HG03575 (cell line): ENCODE measurements around the gene NDUFA8.

Experiments used
- ATAC-seq: cut with Tn5 transposase; IDR thresholded peaks from one replicate; pipeline ENCODE4 v1.9.1; 2021; ENCODE audit not compliant: unreplicated experiment, insufficient number of reproducible peaks, low FRiP score; ENCODE audit errors: extremely low read depth

The NDUFA8 gene

DNA sequence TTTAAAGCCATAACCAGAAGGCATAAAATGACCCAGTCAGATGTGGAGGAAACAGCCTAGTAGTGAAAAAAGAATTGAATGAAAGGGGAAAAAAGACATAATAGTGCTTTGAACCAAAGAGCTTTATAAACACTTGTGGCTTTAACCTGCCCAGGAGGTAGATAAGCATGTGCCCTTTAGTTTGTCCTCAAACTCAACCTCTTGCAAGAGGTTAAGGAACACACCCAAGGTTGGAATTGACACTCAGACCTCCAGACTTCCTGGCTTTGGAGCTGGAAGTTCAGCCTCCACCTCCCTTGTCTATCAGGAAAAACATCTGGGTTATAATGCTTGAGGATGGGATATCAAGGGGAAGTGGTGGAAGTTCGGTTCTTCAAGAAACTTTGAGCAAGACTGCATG, 16.3 kb downstream of the NDUFA8 start:
- ATAC-seq, result no peak

DNA sequence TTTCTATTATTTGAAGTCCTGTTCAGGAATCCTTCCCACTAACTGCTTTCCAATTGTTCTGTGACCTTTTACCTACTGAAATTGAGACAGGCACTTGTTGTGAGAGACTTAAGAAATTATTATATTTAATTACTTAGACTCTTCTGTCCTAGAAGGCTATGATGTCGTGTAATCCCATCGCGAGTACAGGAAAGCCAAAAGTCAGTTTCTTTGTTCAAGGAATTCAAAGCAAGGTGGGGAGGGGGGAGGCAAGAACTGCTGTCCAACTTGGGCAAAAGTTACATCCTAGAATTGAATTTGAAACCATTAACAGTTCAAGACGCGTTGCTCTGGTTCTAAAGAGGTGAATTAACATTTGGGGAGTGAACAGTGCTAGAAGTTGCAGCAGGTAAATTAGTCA, 17.9 kb downstream of the NDUFA8 start:
- ATAC-seq, result no peak

GRCh38 chr9:122140368-122141193, 19.0 kb downstream of the NDUFA8 start:
- no peak for ATAC-seq

DNA sequence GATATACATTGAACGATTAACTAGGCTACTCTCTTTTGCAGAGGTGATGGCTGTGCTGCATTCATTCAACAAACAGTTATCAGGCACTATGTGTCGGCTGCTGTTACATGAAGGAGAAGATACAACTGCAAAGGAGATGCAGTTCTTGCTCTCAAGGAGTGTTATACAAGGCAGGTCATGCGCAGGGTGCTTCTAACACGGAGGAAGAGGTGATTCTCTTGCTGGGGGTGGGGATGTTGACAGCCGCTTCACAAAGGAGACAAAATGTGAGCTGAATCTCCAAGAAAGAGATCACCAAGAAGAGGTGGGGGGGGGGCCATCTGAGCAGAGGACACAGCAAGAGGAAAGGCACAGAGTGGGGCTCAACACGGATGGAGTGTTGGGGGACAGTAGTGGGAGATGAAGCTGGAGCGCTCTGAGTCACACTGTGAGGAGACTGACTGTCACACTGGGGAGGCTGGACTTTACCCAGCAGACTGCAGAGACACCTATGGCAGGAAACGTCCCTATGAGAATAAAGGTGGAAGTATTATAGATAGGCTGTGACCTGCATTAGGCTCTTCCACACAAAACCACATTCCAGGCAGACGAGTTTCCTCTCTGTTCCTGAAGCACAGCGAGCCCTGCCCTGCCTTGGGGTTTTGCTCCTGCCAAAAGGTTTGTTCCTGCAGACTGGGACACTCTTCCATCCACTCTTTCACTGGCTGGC, 20.9 kb downstream of the NDUFA8 start:
- no peak for ATAC-seq

- no peak for ATAC-seq
Measured at GRCh38 chr9:122135529-122135859, 24.1 kb downstream of the NDUFA8 start.

DNA sequence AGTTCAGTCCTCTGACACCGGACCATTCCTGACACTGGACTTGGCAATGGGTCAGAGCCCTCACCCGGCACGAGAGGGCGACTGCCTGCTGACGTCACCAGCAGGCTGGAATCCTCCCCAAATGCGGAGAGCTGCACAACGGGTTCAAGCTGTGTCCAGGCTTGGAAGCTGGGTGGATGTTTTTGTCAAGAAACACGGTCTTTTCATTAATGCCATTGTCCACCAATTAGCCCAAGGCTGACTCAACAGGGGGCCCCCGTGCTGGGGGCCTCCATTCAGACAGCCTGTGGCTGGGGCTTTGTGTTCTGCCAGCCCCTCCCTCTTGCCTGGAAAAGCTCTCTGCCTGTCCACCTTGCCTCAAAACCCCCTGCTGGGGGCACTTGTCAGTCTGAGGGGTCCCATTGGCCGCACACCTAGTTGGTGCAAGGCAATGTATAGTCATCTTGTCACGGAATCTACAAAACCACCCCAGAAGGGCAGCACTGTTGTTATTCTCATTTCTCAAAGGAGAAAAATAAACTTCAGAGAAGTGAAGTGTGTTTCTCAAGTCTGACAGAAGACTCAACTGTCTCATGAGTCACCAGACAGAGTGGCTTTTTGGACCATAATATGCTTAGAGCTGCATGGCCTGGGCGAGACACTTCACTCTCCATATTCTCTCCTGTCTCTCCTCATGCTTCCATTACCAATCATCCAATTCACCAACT, 24.6 kb downstream of the NDUFA8 start:
- ATAC-seq, result no peak

DNA sequence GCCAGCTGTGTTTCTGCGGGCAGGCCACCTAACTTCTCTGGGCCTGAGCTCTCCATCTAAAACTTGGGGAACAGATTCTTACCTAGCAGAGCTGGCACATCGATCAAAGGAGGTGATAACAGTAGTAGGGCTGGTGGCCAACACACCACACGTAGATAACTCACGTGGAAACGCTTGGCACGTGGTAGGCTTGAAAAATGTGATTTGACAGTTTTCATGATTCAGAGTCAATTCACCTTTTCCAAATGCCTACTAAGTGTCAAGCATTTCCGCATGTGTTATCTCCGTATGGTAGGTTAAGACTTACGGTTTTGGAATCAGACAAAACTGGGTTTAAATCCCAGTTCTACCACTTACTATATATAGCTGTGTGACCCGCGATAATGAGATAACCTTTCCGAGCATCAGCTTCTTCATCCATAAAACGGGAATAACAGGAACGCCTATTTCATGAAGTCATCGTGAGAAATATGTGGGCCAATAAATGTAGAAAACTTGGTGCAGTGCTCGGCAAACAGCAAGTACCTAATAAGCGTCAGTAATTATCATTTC, 25.5 kb downstream of the NDUFA8 start:
- no peak for ATAC-seq

GRCh38 chr9:122133263-122133983, 26.2 kb downstream of the NDUFA8 start:
- ATAC-seq, result no peak

DNA sequence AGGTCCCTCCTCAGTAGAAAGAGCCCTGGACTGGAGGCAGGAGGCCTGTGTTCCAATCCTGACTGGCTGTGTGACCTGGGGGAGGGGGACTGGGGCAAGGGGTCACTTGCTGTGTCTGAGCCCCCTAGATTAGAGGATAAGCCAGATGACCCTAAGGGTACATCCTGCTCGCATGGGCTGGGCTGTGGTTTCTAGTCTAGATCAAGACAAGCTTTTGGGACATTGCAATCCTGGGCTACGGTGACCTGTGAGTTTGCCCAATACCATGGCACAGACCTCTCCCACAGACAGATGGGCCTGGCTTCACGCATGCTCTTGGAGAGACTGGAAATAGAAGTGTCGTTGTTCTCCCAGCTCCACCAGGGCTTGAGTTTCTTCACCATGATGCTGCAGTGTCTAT, 27.0 kb downstream of the NDUFA8 start:
- ATAC-seq, result no peak

- no peak for ATAC-seq
Measured at GRCh38 chr9:122131401-122132001, 28.1 kb downstream of the NDUFA8 start.

GRCh38 chr9:122130837-122131236, 28.7 kb downstream of the NDUFA8 start:
- ATAC-seq, result no peak

DNA sequence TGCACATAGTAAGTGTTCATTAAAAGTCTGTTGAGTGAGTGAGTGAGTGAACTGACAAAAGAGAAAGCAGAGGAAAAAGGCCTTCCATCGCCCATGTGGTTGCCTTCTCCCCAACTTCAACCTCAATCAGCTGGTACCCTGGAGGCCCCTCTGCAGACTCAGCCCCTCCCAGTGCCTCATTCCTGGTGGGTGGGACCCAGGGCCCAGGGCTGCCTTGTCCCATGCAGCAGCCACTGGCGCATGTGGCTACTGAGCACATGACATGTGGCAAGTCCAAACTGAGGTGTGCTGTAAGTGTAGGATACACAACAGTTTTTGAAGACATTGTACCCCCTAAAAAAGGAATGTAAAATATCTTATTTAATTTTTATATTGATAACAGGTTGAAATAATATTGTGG, 29.6 kb downstream of the NDUFA8 start:
- ATAC-seq, result no peak

DNA sequence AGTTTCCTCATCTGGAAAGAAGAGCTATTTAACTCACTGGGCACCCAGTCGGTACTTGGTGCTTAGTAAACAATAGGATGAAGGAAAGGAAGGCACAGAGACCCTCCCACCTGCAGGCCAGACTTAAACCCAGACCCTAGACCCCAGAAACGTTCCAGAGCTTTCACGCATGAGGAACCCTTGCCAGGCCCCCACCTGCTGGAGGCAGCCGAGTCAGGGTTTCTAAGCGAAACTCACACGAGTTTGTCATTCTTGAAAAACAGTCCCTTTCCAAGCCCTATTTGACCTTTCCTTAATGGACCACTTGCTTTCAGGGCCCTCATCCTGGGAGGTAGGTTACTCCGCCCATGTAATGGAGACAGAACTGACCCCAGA, 30.6 kb downstream of the NDUFA8 start:
- ATAC-seq, result no peak

- ATAC-seq, result no peak
Measured at GRCh38 chr9:122128007-122128968, 31.3 kb downstream of the NDUFA8 start.

DNA sequence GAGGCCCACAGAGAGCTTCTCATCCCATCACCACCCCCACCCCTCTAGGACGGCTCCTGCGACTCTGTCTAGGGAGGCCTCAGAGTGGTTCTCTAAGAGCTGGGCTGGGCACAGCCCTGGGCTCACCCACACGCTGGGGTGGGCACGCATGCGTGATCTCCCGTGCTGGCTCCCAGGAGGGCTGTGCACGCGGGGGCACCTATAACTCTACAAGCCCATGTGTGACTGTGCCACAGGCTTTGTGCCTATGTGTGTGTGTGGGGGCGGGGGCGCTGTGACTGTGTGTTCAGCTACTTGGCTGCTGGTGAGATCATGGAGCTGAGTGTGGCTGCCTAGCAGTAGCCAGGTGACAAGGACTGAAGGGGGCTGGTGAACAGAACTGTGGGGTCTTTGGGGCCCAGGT, 32.2 kb downstream of the NDUFA8 start:
- no peak for ATAC-seq

DNA sequence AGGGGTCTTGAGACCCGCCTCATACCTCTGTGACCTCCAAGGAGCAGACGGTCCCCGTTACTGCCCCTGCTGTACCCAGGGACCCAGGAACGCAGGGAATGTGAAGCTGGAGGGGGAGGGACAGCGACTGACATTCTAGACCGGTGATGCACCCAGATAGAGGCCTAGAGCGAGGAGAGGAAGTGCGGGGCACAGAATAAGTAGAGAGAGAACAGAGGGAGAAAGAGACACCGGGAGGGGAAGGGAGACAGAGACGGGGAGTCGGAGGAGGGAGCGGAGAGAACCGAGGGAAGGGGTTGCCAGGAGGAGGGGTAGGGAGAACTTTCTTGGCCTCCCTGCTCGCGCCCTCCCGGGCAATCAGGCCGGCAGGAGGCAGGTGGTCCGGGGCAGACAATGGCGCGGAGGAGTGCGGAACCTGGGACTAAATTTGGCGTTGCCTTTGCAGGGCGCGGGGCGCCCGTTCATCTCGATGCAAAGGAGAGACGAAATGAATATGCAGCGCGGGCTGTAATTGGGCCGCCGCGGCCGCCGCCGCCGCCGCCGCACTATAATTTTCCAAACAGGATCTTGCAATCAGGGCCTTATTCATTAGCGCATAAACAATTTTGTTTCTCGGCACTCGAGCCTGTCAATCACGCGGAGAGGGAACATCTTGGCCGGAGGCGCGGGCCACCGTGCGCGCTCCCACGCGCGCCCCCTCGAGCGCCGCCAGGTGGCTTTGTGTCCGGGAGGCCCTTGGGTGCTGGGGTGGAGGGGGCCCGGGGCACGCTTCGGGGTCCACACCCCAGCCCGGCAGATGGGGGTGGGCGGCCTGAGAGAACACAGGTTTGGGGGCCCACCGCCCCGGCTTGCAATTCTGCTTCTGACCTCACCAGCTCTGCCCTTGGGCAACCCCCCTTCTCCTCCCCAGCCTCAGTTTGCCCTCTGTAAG, 33.0 kb downstream of the NDUFA8 start:
- ATAC-seq, result no peak
